G401 (cell line): ENCODE measurements around the gene NCAPG2. TPM values are rescaled to one million over a fixed set of nuclear protein-coding genes. Genes with fewer than 3 reads are reported as not detected.
"Not testable (repeated sequence)": the region's sequence is repeated elsewhere in the genome, so short reads cannot be mapped to it uniquely, and the experiment has no call there.

ENCODE experiments used
- DNase-seq: peaks from one replicate; pipeline ENCODE4 v3.0.0-alpha.2; 2015; ENCODE audit warnings: low spot score
- in situ Hi-C: cut with HindIII; loops from 2 replicates; pipeline ENCODE4 v1.10.0; 2016; ENCODE audit warnings: low sequenced_read_pairs, mixed read lengths
- total RNA-seq: library from RNA; depleted of rRNA; stranded (reverse); fragments of >200 nt; shearing (Covaris generic); gene quantifications from 2 replicates; pipeline ENCODE4 v1.2.3, GENCODE V29; 2014

NCAPG2 gene
- total RNA-seq, 1 experiment from 2014 or later = 32.3 TPM

- in situ Hi-C loops = no loop called here
Observed at GRCh38 chr7:158651968-158652565, 52.5 kb downstream of the NCAPG2 start.

GRCh38 chr7:158650821-158651225, 53.8 kb downstream of the NCAPG2 start:
- in situ Hi-C loops = no loop called here
- DNase-seq = no peak

More at GRCh38 chr7:158651968-158652565, 52.5 kb downstream of the NCAPG2 start:
- no peak for DNase-seq

GRCh38 chr7:158649279-158649678, 55.3 kb downstream of the NCAPG2 start:
- in situ Hi-C loops = no loop called here
- DNase-seq = no peak

GRCh38 chr7:158648787-158649186, 55.8 kb downstream of the NCAPG2 start:
- no peak for DNase-seq
- in situ Hi-C loops = no loop called here

- no peak for DNase-seq
- in situ Hi-C loops = no loop called here
Observed at GRCh38 chr7:158648168-158648567, 56.4 kb downstream of the NCAPG2 start.

GRCh38 chr7:158647475-158647792, 57.2 kb downstream of the NCAPG2 start:
- no peak for DNase-seq
- in situ Hi-C loops = no loop called here

GRCh38 chr7:158646766-158647474, 57.7 kb downstream of the NCAPG2 start:
- in situ Hi-C loops = no loop called here
- no peak for DNase-seq

GRCh38 chr7:158645842-158646241, 58.8 kb downstream of the NCAPG2 start:
- DNase-seq = no peak
- in situ Hi-C loops = no loop called here

- DNase-seq = no peak
- in situ Hi-C loops = no loop called here
Observed at GRCh38 chr7:158642149-158642548, 62.5 kb downstream of the NCAPG2 start.

GRCh38 chr7:158638001-158638400, 66.6 kb downstream of the NCAPG2 start:
- in situ Hi-C loops = no loop called here

GRCh38 chr7:158633055-158633956, 71.3 kb downstream of the NCAPG2 start:
- in situ Hi-C loops = no loop called here

More at GRCh38 chr7:158638001-158638400, 66.6 kb downstream of the NCAPG2 start:
- no peak for DNase-seq

GRCh38 chr7:158631574-158632195, 72.9 kb downstream of the NCAPG2 start:
- in situ Hi-C loops = no loop called here
- DNase-seq = no peak

More at GRCh38 chr7:158633055-158633956, 71.3 kb downstream of the NCAPG2 start:
- no peak for DNase-seq

- in situ Hi-C loops = not testable (repeated sequence)
Observed at GRCh38 chr7:158626289-158626688, 78.3 kb downstream of the NCAPG2 start.

GRCh38 chr7:158623241-158623640, 81.4 kb downstream of the NCAPG2 start:
- in situ Hi-C loops = no loop called here
- DNase-seq = no peak

More at GRCh38 chr7:158626289-158626688, 78.3 kb downstream of the NCAPG2 start:
- DNase-seq = not testable (repeated sequence)

- in situ Hi-C loops = no loop called here
- no peak for DNase-seq
Observed at GRCh38 chr7:158620839-158621441, 83.7 kb downstream of the NCAPG2 start.

GRCh38 chr7:158620418-158620817, 84.2 kb downstream of the NCAPG2 start:
- in situ Hi-C loops = no loop called here
- no peak for DNase-seq

GRCh38 chr7:158618745-158619140, 85.9 kb downstream of the NCAPG2 start:
- in situ Hi-C loops = no loop called here
- no peak for DNase-seq

- DNase-seq = no peak
- in situ Hi-C loops = no loop called here
Observed at GRCh38 chr7:158617737-158618128, 86.9 kb downstream of the NCAPG2 start.

GRCh38 chr7:158616050-158616449, 88.6 kb downstream of the NCAPG2 start:
- in situ Hi-C loops = no loop called here
- no peak for DNase-seq
